ENCODE measurements around the gene PRR9.

PRR9 gene

DNA sequence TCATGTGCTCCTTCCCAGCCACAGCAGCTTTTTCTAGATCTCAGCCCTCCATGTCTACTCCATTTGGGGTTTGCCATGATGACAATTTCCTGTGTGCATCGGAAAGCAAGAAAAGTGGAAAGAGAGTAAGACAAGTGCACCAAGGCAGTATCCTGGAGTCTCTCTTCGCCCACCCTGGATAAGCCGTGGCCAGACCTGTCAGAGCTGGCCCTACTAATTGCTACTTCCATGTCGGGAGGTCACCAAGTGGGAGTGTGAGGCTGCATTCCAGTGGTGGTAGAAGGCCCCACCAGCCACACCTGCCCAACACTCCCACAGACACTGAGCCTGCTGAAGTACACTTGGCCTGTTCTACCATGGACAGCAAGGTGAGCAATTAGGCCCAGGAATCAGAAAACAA is 28.1 kb downstream of the PRR9 start:
- TF ChIP-seq, protein P1, sequence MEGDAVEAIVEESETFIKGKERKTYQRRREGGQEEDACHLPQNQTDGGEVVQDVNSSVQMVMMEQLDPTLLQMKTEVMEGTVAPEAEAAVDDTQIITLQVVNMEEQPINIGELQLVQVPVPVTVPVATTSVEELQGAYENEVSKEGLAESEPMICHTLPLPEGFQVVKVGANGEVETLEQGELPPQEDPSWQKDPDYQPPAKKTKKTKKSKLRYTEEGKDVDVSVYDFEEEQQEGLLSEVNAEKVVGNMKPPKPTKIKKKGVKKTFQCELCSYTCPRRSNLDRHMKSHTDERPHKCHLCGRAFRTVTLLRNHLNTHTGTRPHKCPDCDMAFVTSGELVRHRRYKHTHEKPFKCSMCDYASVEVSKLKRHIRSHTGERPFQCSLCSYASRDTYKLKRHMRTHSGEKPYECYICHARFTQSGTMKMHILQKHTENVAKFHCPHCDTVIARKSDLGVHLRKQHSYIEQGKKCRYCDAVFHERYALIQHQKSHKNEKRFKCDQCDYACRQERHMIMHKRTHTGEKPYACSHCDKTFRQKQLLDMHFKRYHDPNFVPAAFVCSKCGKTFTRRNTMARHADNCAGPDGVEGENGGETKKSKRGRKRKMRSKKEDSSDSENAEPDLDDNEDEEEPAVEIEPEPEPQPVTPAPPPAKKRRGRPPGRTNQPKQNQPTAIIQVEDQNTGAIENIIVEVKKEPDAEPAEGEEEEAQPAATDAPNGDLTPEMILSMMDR (IDR thresholded peaks at IDR 0.05; ENCODE audit: extremely low read depth, missing control alignments) = no peak
- DNase-seq (ENCODE audit: low spot score) = no peak

DNA sequence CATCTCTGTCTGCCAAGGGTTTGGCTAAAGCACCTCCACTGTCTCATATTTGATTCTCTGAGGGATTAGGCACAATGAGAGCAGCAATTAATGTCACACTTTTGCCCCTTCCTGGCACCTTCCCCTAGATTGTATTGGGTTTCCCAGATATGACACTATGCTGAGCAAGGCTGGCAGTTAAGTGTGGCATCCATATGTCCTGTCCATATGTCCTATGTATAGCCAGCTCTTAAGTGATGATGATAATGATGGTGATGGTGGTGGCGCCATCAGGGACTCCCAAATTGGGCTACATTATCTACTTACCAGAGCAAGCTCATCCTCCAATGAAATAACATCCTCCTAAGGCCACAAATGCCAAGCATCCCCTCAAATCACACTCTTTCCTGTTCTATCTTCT is 28.6 kb downstream of the PRR9 start:
- TF ChIP-seq, protein P1 (IDR thresholded peaks at IDR 0.05; ENCODE audit: extremely low read depth, missing control alignments) = no peak
- no peak for DNase-seq (ENCODE audit: low spot score)

DNA sequence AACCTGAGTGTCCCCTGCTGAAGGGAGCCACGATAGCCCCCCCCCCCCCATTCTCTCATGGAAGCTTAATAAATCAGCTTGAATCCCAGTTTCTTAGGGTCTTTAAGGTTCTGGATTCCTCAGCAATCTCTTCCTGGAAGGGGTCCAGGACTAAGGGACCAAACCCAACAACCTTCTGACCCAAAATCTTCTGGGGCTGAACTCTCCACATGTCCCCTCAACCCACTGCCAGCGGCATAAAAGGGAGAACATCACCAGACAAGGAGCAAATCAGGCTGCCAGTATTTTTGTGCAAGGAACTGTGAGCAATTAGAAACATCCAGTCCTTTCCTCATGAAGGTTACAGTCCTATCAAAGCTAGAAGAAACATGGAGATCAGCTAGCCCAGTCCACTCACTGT is 29.4 kb downstream of the PRR9 start:
- TF ChIP-seq, protein P1 (IDR thresholded peaks at IDR 0.05; ENCODE audit: extremely low read depth, missing control alignments) = no peak
- no peak for DNase-seq (ENCODE audit: low spot score)

DNA sequence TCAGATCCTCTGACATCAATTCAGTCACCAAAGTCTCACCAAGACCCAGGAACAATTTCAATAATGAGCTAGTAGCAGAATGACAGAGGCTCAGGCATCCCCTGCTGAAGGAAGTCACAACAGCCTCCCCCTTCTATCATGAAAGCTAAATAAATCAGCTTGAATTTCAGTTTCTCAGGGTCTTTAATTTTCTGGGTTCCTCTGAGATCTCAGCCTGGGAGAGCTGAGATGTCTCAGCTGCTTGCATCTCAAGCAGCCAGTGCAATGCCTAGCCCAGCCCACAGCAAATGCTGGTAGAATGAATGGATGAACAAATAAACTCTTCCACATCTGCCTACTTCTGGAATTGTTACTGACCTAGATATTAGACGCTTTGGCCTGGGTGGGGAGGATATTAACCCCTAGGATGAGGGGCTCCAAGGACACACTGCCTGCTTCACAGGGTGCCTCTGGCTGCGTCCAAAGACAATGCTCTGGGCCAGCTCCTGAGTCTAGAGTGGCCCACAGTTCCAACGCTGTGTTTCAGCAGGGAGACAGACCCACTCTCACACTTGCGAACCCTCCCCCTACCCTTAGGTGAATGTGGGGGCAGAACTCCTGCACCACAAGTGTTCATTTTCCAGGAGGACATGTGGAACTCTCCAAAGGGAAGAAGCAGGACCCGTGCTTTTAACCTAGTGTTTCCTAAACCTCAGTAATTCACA is 30.9 kb downstream of the PRR9 start:
- TF ChIP-seq, protein P1 (IDR thresholded peaks at IDR 0.05; ENCODE audit: extremely low read depth, missing control alignments) = no peak
- DNase-seq (ENCODE audit: low spot score) = no peak

DNA sequence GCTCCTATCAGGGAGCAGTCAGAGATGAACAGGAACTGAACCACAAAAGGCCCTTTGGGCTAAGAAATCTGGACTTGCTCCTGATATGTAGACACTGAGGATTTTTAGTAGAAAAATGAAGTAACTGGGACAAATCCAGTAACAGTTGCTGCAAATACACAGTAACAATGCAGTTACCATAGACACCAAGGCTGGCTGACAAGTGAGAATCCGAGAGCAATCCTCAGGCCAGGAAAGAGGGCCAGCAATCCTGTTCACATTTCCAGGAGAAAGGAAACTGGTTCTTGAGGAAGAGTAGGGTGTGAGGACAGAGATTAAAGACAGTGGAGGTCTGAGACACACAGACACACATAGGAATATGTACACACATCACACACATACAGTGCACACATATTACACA is 32.8 kb downstream of the PRR9 start:
- DNase-seq (ENCODE audit: low spot score) = no peak
- TF ChIP-seq, protein P1 (IDR thresholded peaks at IDR 0.05; ENCODE audit: extremely low read depth, missing control alignments) = no peak

DNA sequence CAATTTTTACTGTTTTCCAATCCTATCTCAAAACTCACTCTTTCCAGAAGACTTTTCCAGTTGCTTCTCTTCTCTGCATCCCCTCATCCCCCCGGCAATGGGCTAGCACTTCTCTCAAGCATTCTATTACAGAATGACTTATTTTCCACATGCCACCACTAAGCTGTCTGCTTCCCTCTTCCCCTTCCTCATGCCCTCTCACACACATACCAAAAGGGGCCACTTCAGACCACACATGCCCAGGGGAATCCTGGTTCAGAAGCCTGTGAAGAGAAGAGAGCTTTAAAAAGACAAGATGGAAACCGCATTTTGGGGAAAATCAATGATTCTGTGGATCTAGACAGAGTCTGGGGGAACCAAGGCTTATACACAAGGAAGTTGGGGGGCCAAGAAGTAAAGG is 33.7 kb downstream of the PRR9 start:
- no peak for DNase-seq (ENCODE audit: low spot score)
- TF ChIP-seq, protein P1 (IDR thresholded peaks at IDR 0.05; ENCODE audit: extremely low read depth, missing control alignments) = no peak

DNA sequence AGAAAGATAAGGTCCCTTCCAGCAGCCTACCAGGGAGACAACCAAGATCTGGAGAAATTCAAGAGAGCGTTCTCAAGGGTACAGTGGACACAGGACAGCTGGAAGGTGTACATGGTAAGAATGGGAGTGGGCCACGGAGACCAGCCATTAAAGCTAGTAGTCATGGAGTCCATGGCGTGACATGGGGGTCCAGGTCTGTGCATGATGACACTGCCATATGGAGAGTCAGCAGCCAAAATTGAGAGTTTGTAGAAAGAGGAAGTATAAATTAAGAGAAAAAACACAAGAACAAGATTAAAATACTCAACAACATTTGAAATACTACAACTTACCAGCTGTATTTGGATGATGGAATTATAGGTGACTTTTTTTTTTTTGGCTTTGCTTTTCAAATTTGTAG is 34.2 kb downstream of the PRR9 start:
- no peak for DNase-seq (ENCODE audit: low spot score)
- TF ChIP-seq, protein P1 (IDR thresholded peaks at IDR 0.05; ENCODE audit: extremely low read depth, missing control alignments) = no peak

Data from GM20000 (cell line).